Gastroesophageal sphincter (tissue), 3 donors: ENCODE data around the gene PCDHGC3.

ENCODE experiments used
- CTCF ChIP-seq, 4 experiments: fragments of 200-600 bp in 2 of 4; fragments of 450-650 bp in 2 of 4; sonication (generic) in 1 of 4; IDR thresholded peaks; one replicate each; pipeline ENCODE4 v1.5.1; 2017 to 2019; ENCODE audit warnings: antibody characterized with exemption in 4 of 4, mild to moderate bottlenecking in 2 of 4, moderate library complexity in 2 of 4
- EP300 ChIP-seq: sonication (generic); formaldehyde crosslinking; IDR thresholded peaks from one replicate; pipeline ENCODE4 v1.6.1; 2017; ENCODE audit warnings: antibody characterized with exemption, mild to moderate bottlenecking
- POLR2A ChIP-seq, 2 donors: fragments of 450-650 bp; IDR thresholded peaks; one replicate each; pipeline ENCODE4 v1.6.1; 2017; ENCODE audit warnings: antibody characterized with exemption in 2 of 2, mild to moderate bottlenecking in 2 of 2, moderate library complexity in 1 of 2

- TF ChIP-seq CTCF (IDR thresholded peaks at IDR 0.05) = no peak
- no peak for TF ChIP-seq POLR2A (IDR thresholded peaks at IDR 0.05)
- TF ChIP-seq EP300 = no peak
Measured at GRCh38 chr5:141492168-141492885, 16.6 kb downstream of the PCDHGC3 start.
